ENCODE results near the gene MPZ.
"Not testable (repeated sequence)": the region's sequence is repeated elsewhere in the genome, so short reads cannot be mapped to it uniquely, and the experiment has no call there.

The MPZ gene

DNA sequence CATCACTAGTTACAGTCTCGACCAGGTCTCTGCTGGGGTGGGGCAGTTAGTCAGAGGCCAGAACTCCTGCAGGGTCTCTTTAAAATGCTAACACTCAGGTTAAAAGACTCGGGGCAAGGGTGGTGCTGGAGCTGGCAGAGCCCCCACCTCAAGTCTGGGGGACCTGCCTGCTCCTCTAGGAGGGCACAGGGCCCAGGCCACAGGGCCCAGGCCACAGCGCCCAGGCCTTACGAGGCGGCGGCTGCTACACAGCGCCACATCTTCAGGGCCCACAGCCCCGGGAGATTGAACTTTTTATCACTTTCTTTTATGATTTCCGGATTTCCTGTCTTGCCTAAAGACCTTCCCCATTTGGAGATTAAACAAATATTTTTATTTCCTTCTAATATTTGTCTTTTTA lies 10.4 kb downstream of the MPZ start:
- DNase-seq (ENCODE audit: low read depth in 2 of 2) = no peak

DNA sequence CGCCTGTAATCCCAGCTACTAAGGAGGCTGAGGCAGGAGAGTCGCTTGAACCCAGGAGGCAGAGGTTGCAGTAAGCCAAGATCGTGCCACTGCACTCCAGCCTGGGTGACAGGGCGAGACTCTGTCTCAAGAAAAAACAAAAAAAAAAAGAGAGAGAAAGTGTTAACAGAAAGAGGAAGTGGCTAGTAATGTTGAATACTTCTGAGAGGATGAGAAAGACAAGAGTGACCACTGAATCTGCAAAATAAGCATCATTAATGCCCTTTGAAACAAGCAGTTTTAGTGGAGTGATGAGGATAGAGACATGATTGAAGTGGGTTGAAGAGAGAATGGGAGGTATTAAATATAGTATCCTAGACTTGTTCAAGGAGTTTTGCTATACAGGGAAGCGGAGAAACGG lies 11.7 kb downstream of the MPZ start:
- DNase-seq (ENCODE audit: low read depth in 2 of 2) = no peak

DNA sequence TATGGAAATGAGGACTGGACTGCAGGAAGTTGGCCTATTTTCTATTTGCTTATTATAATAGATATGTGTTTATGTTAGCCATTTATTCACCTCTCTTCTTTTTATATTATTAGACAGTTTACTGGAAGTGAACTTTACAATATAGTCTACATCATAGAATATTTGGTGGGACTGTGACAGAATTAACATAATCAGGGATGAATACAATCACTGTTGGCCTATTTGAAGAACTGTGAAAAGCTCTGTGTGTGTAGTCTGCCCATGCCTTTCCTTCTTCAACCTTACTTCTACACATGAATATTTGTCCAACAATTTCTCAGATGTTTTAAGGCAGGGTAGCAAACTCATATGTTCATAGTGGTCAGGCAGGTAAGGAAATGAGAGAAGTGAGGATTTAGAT lies 12.4 kb downstream of the MPZ start:
- no peak for DNase-seq (ENCODE audit: low read depth in 2 of 2)

DNA sequence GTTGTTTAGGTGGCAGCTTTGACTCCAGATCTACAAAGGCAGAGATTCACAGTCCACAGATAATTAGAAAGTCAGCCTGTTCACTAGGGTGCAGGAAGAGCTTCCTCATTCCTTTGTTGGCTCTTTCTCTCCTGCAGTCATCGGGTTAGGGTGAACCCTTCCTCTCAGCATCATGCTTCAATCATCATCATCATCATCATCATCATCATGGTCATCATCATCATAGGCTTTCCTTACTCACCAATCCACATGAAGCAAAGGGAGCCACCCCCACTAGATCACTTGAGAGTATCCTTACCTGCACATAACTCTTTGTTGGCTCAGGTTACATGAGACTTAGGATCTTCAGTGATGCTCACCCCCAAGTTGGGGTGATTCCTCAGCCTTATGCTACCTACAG lies 19.0 kb downstream of the MPZ start:
- DNase-seq (ENCODE audit: low read depth in 2 of 2) = no peak

DNA sequence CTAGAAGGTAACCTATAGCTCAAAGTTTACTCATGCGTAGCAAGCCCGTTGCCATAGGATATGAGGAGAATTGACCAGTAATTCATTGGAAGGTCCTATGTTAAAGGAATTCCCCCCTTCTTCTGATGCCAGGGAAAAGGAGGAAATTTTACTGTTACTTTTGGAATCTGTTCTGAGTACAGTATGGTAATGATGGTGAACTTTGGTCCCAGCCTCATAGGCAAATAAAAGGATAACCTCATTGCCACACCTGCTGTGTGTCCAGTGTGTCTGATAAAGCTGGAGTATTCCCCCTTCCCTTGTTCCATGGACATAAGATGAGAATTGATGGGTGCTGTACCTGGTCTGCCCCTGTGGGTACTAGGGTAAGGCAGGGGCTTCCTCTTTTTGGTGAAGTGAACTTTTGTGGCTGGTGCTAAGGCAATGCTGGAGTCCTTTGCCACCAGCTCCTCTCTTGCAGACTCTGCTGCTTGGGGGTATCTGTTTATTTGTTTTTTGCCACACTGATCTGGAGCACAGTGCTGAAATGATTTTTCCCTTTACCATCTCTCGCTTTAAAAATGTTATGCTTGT lies 22.2 kb downstream of the MPZ start:
- no peak for DNase-seq (ENCODE audit: low read depth in 2 of 2)

DNA sequence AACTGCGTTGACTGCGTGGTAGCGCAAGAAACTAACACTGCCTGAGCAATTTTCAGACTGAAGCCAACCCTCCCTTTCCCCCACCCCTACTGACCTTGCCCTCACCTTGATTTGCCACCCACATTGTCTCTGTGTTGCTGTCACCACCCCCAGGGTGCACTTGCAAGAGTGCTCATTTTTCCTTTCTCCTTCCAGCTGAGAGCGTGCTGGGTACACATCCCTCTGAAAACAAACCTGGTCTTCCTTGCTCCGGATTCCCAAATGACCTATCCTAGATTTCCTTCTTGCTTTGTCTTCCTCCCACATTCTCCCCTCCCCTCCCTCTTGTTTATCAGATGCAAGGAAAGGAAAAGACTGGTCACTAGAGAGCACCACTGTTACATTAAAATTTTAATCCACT lies 24.2 kb downstream of the MPZ start:
- DNase-seq (ENCODE audit: low read depth in 2 of 2) = no peak

DNA sequence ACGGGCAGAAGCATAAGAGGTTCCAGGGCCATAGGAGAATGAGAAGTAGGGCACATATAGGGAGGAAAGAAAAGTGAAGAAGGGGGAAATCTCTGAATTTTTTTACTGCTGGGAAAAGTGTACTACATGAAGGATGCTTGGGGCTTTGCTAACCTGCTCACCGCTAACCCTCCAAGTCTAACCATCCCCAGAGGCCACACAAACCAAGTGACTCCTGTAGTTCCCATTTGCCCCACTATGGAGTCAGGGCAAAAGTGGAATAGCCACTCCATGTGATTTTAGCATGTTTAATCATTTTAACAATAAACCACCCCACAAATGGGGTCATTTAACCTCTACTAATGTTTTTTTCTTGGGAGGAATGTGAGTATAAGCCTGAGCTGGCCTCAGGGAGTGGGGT lies 24.7 kb downstream of the MPZ start:
- no peak for DNase-seq (ENCODE audit: low read depth in 2 of 2)

DNA sequence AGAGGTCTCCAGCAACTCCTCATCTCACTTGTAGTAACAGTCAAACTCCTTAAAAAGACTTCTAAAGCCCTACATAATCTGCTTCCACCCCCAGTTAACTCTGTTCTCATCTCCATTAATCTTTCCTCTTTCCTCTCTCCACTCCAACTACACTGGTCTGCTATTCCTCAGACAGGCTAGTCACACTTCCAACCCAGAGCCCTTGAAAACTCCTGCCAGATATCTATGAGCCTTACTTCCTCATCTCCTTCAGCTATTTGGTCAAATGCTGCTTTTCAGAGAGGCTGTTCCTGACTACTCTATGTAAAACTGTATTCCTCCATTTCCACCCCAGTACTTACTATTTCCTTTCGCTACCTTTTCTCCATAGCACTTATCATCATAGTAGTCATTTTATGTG lies 26.8 kb downstream of the MPZ start:
- no peak for DNase-seq (ENCODE audit: low read depth in 2 of 2)

DNA sequence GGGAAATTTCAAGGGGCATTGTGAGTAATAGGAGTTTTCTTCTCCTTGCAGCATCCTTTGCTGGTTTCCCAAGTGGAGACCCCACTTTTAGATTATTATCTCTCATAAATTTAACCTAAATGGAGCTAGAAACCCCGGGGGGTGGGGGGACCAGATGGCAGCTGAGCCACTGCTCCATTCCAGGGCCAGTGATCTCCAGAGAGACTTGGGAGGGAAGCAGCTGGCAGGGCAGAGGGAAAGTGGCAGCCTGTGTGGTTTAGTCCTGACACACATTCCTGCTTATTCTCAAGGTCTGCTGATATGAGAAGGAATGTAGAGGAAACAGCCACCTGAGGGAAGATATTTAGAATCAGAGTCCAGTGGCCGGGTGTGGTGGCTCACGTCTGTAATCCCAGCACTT lies 34.9 kb downstream of the MPZ start:
- DNase-seq (ENCODE audit: low read depth in 2 of 2) = no peak

DNA sequence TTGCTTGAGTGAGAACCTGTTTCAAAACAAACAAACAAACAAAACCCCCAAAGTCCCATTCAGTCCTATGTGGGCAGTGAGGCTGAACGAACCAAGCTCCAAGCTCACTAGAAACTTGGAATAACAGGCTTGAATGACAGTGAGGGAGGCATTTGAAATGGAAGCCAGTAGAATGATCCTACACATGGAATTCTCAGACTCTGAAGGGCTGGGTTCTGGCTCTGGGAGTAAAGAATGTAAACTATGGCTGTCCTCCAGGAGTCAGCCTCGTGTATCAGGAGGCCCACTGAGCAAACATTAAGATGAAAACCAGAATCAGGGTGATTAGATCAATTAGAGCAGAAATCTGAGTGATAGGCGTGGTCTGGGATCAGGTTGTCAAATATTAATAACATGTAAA lies 36.4 kb downstream of the MPZ start:
- DNase-seq (ENCODE audit: low read depth in 2 of 2) = no peak

DNA sequence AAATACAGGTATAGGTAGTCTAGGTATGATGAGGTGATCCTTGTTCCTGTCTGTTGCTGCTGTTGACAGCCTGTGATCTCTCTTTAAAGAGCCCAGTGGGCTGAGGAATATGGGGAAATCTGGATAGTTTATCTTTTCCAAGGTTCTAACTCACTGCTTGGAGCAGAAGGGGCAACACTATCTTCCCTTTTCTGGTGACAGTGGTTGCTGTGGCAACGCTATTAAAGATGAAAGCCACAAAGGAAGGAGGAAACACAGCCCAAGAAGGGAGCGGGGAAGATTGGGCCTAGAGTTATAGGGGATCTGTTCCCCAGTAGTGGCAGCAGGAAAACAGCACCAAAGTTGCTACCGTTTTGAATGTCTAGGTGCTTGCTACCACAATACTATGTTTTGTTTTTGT lies 42.4 kb downstream of the MPZ start:
- no peak for DNase-seq (ENCODE audit: low read depth in 2 of 2)

DNA sequence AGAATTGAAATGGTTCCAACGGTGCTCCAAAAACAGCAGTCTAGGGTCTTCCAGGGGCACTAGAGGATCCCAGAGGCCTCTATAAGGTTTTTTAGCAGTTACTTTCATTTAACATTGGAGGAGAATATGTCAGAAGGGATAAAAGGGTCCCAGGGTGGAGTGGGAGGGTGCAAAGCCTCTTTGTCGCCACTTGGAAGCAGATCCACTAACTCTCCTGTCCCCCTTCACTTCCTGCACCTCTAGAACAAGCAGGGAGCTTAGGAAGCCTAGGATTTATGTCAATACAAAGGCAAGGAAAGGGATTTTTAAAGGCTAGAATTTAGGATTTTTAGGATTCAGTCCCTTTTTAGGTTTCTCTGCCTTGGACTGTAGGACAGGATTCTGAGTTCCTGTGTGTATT lies 42.9 kb downstream of the MPZ start:
- DNase-seq (ENCODE audit: low read depth in 2 of 2) = no peak

DNA sequence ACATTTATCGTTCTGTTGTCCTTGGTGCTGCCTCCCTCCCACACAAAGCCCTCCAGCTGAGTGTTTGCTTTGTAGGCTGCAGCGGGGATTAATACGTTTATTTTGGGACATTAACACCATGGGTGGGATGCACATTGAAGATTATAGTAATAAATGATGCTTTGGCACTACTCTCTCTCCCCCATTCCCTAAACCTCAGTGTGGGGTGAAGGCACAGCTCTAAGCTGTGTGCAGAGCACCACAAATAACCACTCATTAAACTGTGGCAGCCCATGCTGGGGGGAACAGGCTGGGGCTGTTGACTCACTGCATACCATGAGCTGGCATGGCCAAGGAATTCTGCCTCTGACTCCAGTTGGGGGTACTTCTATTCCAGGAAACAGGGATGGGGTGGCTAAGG lies 43.6 kb downstream of the MPZ start:
- DNase-seq (ENCODE audit: low read depth in 2 of 2) = no peak

DNA sequence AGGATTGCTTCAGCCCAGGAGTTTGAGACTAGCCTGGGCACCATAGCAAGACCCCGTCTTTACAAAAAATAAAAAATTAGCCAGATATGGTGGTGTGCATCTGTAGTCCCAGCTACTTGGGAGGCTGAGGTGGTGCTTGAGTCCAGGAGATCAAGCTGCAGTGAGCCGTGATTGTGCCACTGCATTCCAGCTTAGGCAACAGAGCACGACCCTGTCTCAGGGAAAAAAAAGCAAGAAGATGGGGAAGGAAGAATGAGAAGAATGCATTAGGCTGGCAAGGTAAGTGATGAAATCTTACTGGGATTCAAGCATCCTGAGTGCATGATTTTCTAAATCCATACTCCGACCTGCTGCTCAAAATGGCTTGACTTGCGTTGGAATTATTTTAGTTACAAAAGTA lies 44.5 kb downstream of the MPZ start:
- DNase-seq (ENCODE audit: low read depth in 2 of 2) = no peak

DNA sequence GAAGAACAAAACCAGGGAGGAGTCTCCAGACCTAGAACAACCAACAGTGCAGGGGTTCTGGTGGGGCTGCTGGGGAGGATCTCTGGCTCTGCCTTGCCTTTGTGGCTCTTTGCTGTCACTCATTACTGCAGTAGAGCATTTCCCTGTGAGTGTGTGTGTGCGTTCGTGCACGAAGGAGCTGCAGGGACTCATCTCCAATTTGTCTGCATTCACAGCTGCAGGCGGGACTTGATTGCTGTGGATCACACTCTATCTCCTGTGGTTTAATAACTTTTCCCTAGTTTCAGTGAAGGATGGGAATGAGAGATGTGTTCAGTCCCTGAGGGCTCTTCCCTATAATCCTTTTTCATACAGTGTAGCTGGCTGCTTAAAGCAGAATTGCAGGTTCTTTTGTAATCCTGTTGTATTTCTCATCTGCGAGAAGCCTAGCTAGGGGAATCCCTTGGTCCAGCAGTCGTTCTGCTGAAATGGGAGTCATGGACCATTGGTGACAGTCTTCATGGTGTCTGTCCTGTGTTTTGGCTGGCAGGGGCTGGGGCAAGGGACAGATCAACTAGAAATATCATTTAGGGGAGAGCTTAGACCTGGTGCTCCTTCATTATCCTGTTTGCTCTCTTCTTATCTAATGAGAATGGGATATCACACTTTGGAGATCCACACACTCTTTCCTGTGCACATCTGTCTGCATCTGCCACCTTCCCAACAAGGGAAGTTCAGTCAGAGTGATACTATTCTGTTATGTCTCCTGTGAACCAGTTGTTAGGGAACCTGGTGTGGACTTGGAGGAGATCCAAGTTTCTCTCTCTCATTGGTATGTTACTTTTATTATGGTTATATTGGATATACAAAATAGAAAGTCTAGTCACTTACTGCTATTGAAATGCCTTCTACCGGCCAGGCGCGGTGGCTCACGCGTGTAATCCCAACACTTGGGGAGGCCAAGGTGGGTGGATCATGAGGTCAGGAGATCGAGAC lies 48.2 kb downstream of the MPZ start:
- no peak for DNase-seq (ENCODE audit: low read depth in 2 of 2)

DNA sequence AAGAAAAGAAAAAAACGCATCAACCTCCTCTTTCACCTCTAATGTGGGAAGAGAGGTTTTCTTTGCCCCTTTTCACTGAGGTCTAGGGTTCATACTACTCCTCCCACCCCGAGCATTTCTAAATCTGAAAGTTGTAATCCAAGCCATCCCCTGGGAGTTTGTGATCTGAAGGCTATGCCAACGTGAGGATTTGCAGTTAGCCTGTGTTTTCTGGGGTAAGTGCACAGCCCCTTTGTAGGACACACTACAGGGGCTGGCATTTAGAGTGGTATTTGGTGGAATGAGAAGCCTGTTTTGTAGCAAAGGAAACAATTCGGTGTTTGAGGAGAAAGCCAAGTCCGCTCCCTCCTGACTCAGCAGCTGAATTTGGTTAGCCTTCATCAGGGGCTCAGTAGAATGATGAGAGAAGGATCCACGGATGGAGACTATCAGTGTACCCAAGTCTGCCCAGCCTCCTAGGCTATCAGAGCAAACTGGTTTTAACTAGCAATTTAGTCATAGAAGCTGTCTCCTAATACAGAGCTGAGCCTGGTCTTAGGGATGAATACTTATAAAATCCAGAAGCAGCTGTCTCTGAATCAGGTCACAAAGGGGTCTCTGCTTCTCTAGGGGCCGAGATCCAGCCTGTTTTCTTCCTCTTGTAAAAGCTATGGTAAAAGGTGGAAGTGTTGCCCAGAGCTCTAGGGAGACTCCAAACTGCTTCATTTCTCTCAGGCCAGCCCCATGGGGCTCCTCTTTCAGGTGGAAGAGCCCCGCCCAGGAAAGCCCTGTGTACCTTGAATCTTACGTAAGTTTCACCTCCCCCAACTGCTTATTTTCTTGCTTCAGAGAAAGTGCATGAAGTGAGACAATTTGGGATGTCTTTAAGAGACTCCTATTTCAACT lies 49.1 kb downstream of the MPZ start:
- no peak for DNase-seq (ENCODE audit: low read depth in 2 of 2)

DNA sequence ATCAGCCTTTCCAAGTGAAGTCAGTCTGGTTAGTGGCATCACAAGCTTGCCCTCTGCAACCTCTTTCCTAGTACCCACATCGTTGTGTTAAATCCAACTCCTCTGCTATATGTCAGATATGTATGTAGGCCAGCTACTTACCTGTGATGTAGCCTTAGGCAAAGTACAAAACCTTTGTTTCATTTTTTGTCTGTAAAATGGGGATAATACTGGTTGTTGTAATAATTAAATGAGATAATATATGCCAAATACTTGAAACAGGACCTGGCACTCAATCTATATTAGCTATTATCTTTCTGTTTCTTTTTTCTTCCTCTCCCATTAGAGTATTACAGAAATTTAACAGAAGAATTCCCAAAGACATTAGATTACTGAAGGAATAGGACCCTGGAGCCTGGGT lies 50.0 kb downstream of the MPZ start:
- DNase-seq (ENCODE audit: low read depth in 2 of 2) = no peak

DNA sequence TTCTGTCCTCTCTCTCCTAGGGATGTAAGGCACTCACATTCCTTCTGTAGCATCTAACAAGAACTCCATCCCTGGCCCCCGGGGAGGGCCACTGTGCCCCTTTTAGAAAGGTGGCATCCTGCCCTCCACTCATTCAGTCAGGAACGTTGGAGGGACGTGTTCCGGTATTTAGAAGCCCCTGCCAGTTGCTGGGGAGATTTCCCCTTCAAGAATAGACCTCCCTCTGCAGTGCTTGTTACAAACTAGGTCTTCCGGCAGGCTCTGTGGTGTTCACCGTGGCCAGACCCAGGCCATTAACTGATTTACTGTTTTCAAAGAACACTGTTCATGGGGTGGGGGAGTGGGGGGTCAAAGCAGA lies 50.4 kb downstream of the MPZ start:
- DNase-seq (ENCODE audit: low read depth in 2 of 2) = no peak

DNA sequence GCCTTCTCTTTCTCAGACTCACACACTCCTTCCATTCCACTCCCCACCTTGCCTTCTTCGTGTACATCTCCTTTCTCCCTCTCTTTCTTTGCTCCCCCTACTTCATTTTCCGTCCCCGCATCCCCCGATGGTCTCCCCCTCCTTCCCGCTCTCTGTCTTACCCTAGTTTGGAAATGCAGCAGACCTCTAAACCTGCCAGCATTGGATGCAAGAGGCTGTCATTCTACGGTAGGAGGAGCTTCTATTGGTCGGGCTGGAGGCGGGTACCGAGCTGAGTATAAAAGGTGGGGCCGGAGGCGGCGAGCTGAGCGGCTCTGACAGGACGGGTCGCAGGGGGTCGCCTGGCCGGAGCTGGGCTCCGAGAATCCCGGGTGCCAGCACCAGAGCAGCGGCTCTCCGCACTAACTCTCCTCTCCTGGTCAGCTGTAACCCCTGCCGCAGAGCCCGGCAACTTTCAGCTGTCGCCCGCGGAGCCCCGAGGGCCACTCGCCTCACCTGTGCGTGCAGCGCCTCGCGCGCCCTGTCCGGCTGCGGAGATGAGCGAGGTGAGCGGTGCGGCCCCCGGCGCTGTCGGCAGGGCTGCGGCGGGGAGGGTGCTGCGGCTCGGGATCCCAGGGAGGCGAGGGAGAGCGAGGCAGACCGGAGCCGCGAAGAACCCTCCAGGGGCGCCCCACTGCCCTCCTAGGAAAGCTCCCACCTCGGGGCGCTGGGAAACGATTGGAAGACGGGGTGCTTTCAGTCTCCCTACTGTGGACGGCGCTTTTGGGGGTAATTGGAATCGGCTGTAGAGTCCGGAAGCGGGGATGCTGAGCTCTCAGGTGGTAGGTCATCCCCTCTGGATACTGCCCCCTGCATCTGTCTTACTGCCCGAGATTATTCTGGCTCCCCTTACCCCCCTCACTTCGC lies 51.1 kb downstream of the MPZ start, which contains the start of gene PCP4L1:
Gene PCP4L1 (plus strand): TSS at position 307 of the 906 bp plus-strand sequence. CDS start 230 bp downstream, at position 537.
- peak in 1 of 2 donors; percentile 13 for DNase-seq (ENCODE audit: low read depth in 2 of 2)

DNA sequence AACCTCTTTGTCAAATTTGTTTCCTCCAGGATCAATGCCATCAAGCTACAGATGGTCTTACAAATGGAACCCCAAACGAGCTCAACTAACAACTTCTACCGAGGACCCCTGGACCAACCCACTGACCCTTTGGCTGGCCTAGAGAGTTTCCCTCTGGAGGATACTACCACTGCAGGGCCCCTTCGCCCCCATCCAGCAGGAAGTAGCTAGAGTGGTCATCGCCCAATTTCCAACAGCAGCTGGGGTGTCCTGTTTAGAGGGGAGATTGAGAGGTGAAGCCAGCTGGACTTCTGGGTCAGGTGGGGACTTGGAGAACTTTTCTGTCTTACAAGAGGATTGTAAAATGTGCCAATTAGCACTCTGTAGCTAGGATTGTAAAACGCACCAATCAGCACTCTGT lies 52.7 kb downstream of the MPZ start:
- not testable (repeated sequence) for DNase-seq (ENCODE audit: low read depth in 2 of 2)

DNA sequence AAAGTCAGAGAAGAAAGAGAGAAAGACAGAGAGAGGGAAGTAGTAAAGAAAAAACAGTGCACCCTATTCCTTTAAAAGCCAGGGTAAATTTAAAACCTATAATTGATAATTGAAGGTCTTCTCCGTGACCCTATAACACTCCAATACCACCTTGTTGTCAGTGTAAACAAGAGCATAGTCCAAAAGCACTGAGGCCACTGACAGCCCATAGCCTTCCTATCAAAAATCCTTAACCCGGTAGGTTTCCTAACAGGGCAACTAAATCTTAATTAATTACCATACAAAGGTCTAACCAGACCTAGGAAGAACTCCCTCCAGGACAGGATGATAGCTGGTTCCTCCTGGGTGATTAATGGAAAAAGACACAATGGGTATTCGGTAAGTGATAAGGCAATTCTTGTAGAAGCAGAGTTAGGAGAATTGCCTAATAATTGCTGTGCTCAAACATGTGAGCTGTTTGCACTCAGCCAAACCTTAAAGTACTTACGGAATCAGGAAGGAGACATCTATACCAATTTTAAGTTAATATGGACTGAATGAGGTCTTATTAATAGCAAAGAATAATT lies 53.7 kb downstream of the MPZ start:
- not testable (repeated sequence) for DNase-seq (ENCODE audit: low read depth in 2 of 2)

Data from stimulated activated CD8-positive, alpha-beta memory T cell treated with anti-CD3 and anti-CD28 coated beads, Interleukin-7, amount 100 ng/mL, for 4 hours (primary cell).